ENCODE results near the gene MARS1. TPM values are rescaled to one million over a fixed set of nuclear protein-coding genes. Genes with fewer than 3 reads are reported as not detected.

MARS1 gene
- total RNA-seq, 4 donors from 2014 or later = 54.2 to 94.6 (median 69.6) TPM

GRCh38 chr12:57524814-57525614 lies 37.1 kb downstream of the MARS1 start:
- Histone ChIP-seq H3K36me3 (peaks cover 36 to 61% (median 45%) of the 10 kb centered on the region in 3 donors), H3K27ac (peak overlapping the region in 3 of 4 donors; percentile 42 to 99 (median 99)), H3K4me3 (peak overlapping the region in 1 of 4 donors; percentile 69), H3K4me1 (peaks cover 30 to 57% (median 35%) of the 10 kb centered on the region in 3 donors), H3K9me3 (no peaks in the 10 kb centered on the region), H3K27me3 (no peaks in the 10 kb centered on the region)
- DNase-seq = no peak
- TF ChIP-seq POLR2A (IDR thresholded peaks at IDR 0.05) (no peak), CTCF (IDR thresholded peaks at IDR 0.05) (no peak)
- intact Hi-C loops (cut with DNase I) = no loop called here
- 41 to 65% methylated on average over 5 to 7 of the region's 11 CpGs for WGBS, 2 donors

GRCh38 chr12:57525615-57526383 lies 37.9 kb downstream of the MARS1 start:
- TF ChIP-seq CTCF (IDR thresholded peaks at IDR 0.05) (no peak), POLR2A (IDR thresholded peaks at IDR 0.05) (no peak)

GRCh38 chr12:57526477-57527126 lies 38.7 kb downstream of the MARS1 start:
- H3K4me1 ChIP-seq = peaks cover 21 to 47% (median 27%) of the 10 kb centered on the region in 3 donors
- H3K27me3 ChIP-seq = no peaks in the 10 kb centered on the region
- DNase-seq = no peak
- TF ChIP-seq POLR2A (IDR thresholded peaks at IDR 0.05) (no peak), CTCF (IDR thresholded peaks at IDR 0.05) (no peak)
- H3K36me3 ChIP-seq = peaks cover 36 to 77% (median 58%) of the 10 kb centered on the region in 3 donors
- no peaks in the 10 kb centered on the region for H3K9me3 ChIP-seq
- WGBS, 2 donors = 85 to 88% methylated on average over 2 to 4 of the region's 4 CpGs
- peak overlapping the region in 1 of 4 donors; percentile 5 for H3K27ac ChIP-seq
- no peak overlapping the region for H3K4me3 ChIP-seq
- intact Hi-C loops (cut with DNase I) = no loop called here

More at GRCh38 chr12:57525615-57526383, 37.9 kb downstream of the MARS1 start:
- H3K4me1 ChIP-seq = peaks cover 29 to 55% (median 35%) of the 10 kb centered on the region in 3 donors
- no peaks in the 10 kb centered on the region for H3K9me3 ChIP-seq
- peak overlapping the region in 1 of 4 donors; percentile 99 for H3K27ac ChIP-seq
- H3K36me3 ChIP-seq = peaks cover 36 to 69% (median 50%) of the 10 kb centered on the region in 3 donors
- intact Hi-C loops (cut with DNase I) = no loop called here
- H3K4me3 ChIP-seq = no peak overlapping the region
- WGBS, 2 donors = 75 to 86% methylated on average over 12 to 15 of the region's 16 CpGs
- DNase-seq = no peak
- no peaks in the 10 kb centered on the region for H3K27me3 ChIP-seq

- H3K9me3 ChIP-seq = no peaks in the 10 kb centered on the region
- 75 to 91% methylated on average over 3 to 4 of the region's 5 CpGs for WGBS, 2 donors
- no peak for DNase-seq
- peak overlapping the region in 1 of 4 donors; percentile 5 for H3K27ac ChIP-seq
- H3K36me3 ChIP-seq = peaks cover 42 to 83% (median 63%) of the 10 kb centered on the region in 3 donors
- TF ChIP-seq POLR2A (IDR thresholded peaks at IDR 0.05) (no peak), CTCF (IDR thresholded peaks at IDR 0.05) (no peak)
- no peak overlapping the region for H3K4me3 ChIP-seq
- intact Hi-C loops (cut with DNase I) = no loop called here
- H3K27me3 ChIP-seq = no peaks in the 10 kb centered on the region
- H3K4me1 ChIP-seq = peaks cover 15 to 41% (median 22%) of the 10 kb centered on the region in 3 donors
Measured at GRCh38 chr12:57527184-57527583, 39.3 kb downstream of the MARS1 start.

Measured in esophagus squamous epithelium (tissue), 5 donors.